GM19463 (cell line): ENCODE measurements around the gene PPP6R3.

Source experiments
- ATAC-seq: cut with Tn5 transposase; IDR thresholded peaks from one replicate; pipeline ENCODE4 v1.9.1; 2021; ENCODE audit warnings: mild to moderate bottlenecking, moderate library complexity; ENCODE audit not compliant: unreplicated experiment

PPP6R3 gene

DNA sequence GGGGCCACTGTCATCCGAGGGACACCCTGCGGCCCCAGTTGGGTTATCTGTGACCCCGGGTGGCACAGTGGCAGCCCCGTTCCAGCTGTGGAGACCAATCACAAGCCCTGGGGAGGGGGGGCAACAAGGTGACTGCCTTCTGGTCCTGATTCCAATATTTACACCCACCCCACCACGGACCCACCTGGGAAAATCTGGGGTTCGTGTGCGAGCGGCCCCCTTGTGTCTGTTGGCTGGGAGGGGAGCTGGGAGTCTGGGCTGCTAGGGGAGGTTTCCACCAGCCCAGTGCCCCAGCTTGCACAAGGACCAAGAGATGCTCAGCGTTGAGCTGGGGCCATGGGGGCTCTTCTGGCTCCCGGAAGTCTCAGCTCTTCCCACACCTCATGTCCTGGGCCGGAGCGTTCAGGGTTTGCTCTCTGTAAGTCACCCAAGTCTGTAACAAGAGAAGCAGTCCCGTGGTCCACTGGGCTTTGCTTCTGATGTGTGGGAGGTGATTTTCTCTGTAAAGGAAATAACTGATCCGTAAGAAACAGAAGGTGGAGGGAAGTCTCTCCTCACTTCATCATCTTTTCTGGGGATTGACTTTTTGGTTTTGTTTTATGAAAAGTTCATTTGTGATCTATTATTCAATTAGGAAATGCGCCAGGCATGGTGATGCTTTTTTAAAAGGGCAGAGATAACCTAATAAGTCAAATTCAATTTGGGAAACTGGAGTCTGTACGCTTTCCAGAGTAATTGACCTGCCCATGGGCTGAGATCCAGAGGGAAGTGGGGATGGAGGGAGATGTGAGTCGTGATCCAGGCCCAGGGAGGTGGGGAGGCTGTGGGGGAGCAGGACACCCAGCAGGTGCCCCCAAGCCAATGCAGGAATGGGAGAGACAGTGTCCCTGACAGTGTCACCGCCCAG lies 201.4 kb downstream of the PPP6R3 start:
- no peak for ATAC-seq

- no peak for ATAC-seq
Observed at GRCh38 chr11:68663482-68664010, 203.0 kb downstream of the PPP6R3 start.

DNA sequence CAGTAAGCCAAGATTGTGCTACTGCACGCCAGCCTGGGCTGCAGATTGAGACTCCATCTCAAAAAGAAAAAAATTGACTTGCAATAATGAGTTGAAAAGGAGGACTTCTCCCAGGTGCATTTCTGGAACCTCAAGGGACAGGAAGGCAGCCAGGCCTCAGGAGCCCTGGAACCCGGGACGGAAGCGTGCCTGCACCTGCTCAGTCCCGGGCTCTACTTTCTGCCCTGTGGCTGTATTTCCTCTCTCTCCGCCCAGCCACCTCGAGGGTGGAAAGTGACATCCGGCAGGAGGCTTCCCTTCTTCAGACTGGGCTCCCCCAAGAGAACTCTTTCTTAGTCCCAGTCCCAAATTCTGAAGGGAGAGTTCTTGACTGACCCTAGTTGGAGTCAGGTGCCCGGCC lies 203.6 kb downstream of the PPP6R3 start:
- no peak for ATAC-seq

- ATAC-seq = no peak
Observed at GRCh38 chr11:68664906-68665305, 204.4 kb downstream of the PPP6R3 start.
